ENCODE data around the gene LGI1. TPM values are rescaled to one million over a fixed set of nuclear protein-coding genes. Genes with fewer than 3 reads are reported as not detected.

LGI1 gene
- total RNA-seq, 2 donors from 2014 or later: not detected

DNA sequence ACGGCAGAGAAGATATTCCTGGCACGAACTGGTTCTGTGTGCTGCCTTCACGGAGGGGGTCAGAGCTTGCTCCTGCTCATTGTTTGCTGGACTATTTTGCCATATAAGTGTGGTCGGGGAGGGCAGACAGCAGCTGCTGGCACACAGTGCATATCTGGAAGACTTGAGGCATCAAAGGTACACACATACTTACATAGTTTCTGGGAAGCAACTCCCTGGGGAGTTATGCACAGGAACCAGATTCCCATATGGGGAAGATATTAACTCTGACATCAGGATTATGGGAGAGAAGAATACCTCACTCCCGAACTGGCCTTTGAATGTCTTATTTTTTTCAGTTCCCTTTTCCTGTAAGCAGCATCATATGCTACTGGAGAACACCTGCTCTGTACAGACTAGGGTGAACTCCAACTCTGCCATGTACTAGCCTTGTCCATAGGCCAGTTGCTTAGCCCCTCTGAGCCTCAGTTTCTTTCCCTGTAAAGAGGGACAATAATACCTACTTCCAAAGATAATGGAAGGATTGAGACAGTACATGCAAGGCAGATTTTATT lies 41.5 kb downstream of the LGI1 start:
- no peak for ATAC-seq
- no peak for DNase-seq (ENCODE audit: low spot score)

DNA sequence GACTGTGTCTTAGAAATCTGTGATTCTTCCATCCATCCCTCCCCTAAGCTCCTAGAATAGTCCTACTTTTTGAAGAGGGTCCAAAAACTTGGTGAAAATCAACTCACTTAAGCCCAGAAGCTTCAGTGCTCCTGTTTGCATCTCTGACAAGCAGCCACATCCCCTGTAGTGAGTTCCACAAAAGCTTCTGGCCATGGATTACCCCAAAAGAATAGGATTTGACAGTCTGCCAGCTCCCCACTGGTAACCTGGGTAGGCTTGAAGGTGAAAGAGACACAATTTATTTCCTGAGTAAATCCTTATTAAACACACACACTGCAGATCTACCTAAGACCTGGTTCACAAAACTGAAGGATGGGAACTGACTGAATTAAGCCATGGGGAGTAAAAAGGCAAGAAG lies 46.5 kb downstream of the LGI1 start:
- Mint-ChIP-seq H3K27ac (no peak overlapping the region), H3K4me3 (no peak overlapping the region), H3K9me3 (no peaks in the 10 kb centered on the region), H3K36me3 (no peaks in the 10 kb centered on the region), H3K4me1 (ENCODE audit: low read depth in 2 of 2) (no peaks in the 10 kb centered on the region), H3K27me3 (peaks cover 31 to 40% of the 10 kb centered on the region in 2 donors)
- ATAC-seq: no peak
- no peak for DNase-seq (ENCODE audit: low spot score)

More for the DNA sequence above, 41.5 kb downstream of the LGI1 start:
- Mint-ChIP-seq H3K4me1 (ENCODE audit: low read depth in 2 of 2) (no peaks in the 10 kb centered on the region), H3K9me3 (no peaks in the 10 kb centered on the region), H3K4me3 (no peak overlapping the region), H3K27me3 (peaks cover 20 to 34% of the 10 kb centered on the region in 2 donors), H3K27ac (no peak overlapping the region), H3K36me3 (no peaks in the 10 kb centered on the region)

DNA sequence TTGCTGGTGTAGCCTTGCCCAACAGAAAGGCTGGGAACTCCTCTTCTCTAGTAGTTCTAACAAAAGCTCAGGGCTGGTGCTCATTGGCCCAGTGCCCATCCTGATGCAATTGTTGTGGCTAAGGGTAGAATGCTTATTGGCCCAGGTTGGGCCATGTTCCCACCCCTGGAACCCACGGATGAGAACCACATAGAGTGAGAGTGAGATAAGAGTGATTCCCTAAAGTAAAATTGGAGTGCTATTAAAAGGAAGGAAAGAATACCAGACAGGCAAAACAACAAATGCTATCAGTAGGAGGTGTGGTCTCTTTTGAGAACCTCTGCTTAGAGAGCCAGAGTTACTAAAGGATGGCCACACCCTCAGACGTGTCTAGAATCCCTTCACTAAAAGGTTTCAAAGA lies 49.2 kb downstream of the LGI1 start:
- H3K36me3 Mint-ChIP-seq: no peaks in the 10 kb centered on the region
- ATAC-seq (no peak), DNase-seq (ENCODE audit: low spot score) (no peak)
- H3K4me3 Mint-ChIP-seq: no peak overlapping the region
- H3K9me3 Mint-ChIP-seq: no peaks in the 10 kb centered on the region
- H3K4me1 Mint-ChIP-seq (ENCODE audit: low read depth in 2 of 2): no peaks in the 10 kb centered on the region
- H3K27me3 Mint-ChIP-seq: peaks cover 31 to 50% of the 10 kb centered on the region in 2 donors
- H3K27ac Mint-ChIP-seq: no peak overlapping the region

DNA sequence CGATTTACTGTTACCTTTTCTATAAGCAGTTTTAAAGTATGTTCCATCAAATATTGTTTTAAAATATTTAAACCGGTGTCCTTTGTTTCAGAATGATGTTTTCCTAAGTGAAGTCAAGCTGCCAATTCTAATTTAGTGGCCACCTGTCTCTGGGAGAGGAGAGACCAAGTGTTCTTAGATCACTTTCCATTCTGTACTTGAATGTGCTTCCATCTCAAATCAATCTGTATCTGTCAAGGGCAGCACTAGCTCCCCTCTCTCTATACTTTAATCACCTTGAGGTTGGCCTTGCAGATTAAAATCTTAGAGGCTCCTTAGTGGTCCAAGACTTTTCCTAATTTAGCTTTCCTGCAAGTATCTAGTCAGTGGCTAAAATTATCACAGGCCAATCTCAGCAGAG lies 49.6 kb downstream of the LGI1 start:
- H3K27me3 Mint-ChIP-seq: peaks cover 27 to 45% of the 10 kb centered on the region in 2 donors
- no peaks in the 10 kb centered on the region for H3K9me3 Mint-ChIP-seq
- ATAC-seq (no peak), DNase-seq (ENCODE audit: low spot score) (no peak)
- H3K27ac Mint-ChIP-seq: no peak overlapping the region
- H3K4me3 Mint-ChIP-seq: no peak overlapping the region
- no peaks in the 10 kb centered on the region for H3K36me3 Mint-ChIP-seq
- H3K4me1 Mint-ChIP-seq (ENCODE audit: low read depth in 2 of 2): no peaks in the 10 kb centered on the region

DNA sequence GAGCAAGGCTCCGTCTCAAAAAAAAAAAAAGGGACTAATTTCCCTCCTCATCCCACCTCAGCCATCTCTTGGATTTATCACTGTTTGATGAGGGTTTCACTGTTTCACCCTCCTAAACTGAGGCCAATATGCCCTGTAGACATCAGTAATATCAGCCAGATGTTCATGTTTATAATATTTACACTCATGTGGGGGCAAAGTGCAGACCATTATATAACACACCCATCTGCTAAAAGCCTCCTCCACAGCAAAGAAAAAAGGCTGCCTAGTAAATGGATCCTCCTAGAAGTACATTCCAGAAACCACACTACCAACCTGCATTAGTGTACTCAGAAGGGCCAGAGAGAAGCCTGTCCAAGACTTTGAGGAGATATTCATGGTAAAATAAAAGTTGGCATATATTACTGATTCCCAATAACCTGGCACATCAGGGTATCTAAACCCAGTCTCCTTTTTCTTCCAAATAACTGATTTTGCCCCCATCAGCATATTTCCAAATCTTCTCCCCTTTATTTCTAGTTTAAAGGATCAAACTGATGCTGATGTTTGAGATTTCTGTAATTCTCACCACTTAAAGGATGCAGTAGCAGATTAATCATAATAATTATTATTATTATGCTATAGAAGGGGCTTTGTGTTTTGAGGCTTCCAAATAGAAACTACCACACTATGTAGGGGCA lies 55.1 kb downstream of the LGI1 start:
- DNase-seq (ENCODE audit: low spot score) (no peak), ATAC-seq (no peak)
- H3K36me3 Mint-ChIP-seq: no peaks in the 10 kb centered on the region
- H3K27me3 Mint-ChIP-seq: peaks cover 35 to 36% of the 10 kb centered on the region in 2 donors
- H3K4me1 Mint-ChIP-seq (ENCODE audit: low read depth in 2 of 2): peaks cover 0 to 3% of the 10 kb centered on the region in 2 donors
- H3K9me3 Mint-ChIP-seq: no peaks in the 10 kb centered on the region
- no peak overlapping the region for H3K4me3 Mint-ChIP-seq
- no peak overlapping the region for H3K27ac Mint-ChIP-seq

DNA sequence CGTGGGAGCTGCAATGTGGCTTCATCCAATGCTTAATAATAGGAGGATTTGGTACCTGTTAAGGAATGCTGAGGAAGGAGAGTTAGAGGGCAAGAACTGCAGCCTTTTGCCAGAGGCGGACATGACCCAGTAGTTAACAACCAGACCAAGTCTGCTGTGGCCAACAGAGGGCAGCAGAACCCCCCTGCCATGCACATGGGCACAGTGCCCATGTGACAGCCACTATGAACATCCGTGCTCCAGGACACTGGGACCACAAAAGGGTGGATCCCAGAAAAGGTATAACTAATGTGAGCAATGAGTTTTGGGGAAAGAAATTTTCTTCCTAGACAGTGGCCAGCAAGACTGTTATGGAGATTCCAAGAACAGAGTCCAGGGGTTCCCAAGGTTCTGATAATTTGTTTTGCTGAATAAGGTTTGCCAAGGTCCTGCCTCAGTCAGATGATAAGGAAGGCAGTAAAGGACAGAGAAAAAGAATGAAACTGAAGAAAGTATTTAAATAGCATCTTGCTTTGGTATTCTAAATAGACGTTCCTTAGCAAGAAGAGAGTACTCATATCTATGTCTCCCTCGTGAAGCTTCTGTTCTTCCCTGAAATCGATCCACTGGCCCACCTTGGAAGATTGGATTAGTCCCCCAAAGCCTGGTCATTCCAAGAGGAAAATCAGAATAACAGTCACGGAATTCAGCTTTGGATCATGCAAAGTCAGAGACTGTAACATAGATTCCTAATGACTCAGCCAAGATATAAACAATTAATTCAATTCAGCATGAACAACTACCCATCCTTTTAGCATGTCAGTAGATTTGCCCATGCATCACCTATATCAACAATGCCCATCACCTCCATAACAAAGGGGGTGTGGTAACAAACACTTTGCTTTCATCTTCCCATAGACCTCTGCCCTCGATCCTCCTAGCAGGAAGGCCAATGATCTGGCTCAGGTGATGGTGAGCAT lies 56.0 kb downstream of the LGI1 start:
- Mint-ChIP-seq H3K4me1 (ENCODE audit: low read depth in 2 of 2) (peaks cover 0 to 3% of the 10 kb centered on the region in 2 donors), H3K27ac (no peak overlapping the region), H3K9me3 (no peaks in the 10 kb centered on the region), H3K27me3 (peaks cover 37 to 38% of the 10 kb centered on the region in 2 donors), H3K4me3 (no peak overlapping the region), H3K36me3 (no peaks in the 10 kb centered on the region)
- peak; percentile 60 to 69 for ATAC-seq
- no peak for DNase-seq (ENCODE audit: low spot score)

DNA sequence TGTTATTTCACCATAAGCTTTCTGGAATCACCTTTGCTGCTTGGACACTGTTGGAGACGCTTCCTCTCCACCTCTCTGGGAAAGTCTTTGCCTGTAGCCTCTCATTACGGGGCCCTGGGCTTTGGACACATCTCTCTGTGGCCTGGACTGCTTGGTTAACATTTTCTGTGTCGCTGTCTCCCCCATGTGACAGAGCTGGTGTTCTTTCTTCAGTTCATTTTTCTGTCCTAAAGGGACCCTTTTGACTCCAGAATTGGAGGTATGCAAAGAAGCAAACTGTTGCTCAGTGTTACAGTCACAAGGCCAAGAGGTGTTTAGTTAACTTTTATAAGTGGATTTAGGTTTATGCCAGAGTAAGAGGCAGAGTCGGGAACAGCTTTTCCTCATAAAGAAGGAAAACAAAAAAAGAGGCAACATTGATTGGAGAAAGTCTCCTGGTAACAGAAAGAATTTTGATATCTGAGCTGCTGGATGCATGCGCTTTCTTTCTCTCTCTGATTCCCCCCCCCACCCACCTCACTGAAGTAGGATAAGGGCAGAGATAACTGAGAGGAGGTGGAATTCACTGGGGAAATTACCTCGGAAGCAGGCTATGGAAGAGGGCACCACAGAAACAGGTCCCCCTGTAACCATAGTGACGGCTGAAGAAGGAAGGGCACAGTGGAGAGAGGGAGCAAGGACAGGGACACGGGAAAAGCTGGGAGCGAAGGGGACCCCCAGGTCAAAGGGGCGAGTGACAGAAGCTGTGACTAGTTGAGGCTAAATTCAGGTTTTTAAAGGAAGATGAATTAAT lies 57.8 kb downstream of the LGI1 start:
- peaks cover 39 to 42% of the 10 kb centered on the region in 2 donors for H3K27me3 Mint-ChIP-seq
- H3K4me3 Mint-ChIP-seq: no peak overlapping the region
- no peak for DNase-seq (ENCODE audit: low spot score)
- peaks cover 0 to 3% of the 10 kb centered on the region in 2 donors for H3K4me1 Mint-ChIP-seq (ENCODE audit: low read depth in 2 of 2)
- no peaks in the 10 kb centered on the region for H3K36me3 Mint-ChIP-seq
- no peak overlapping the region for H3K27ac Mint-ChIP-seq
- ATAC-seq: no peak
- H3K9me3 Mint-ChIP-seq: no peaks in the 10 kb centered on the region

DNA sequence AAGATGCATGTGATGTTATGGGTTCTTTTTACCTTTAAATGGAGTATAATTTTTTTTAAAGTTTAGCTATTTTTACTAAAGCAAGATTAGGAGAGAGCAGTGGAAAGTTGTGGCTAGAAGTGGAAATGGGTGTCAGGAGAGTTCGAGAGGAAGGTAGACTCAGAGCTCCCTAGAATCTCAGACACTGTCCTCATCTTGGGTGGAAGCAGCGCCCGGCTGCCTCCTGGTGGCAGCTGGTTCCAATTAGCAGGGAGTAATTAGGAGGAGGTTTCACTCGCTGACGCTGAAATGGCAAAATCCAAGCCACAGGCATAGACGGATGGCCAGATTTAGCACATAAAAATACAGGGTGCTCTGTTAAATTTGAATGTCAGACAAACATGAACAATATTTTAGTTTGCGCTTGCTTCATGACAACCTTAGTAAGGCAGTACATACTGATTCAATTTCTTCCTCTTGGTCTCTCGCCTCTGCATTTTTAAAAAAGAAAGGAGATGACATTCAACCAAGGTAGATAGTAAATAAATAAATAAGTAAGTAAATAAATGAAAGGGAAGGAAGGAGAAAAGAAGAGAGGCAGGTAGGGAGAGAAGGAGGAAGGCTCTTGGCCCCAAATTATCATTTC lies 58.5 kb downstream of the LGI1 start:
- DNase-seq (ENCODE audit: low spot score) (no peak), ATAC-seq (no peak)
- H3K9me3 Mint-ChIP-seq: no peaks in the 10 kb centered on the region
- H3K4me1 Mint-ChIP-seq (ENCODE audit: low read depth in 2 of 2): peaks cover 0 to 3% of the 10 kb centered on the region in 2 donors
- no peak overlapping the region for H3K4me3 Mint-ChIP-seq
- H3K27ac Mint-ChIP-seq: no peak overlapping the region
- peaks cover 35 to 45% of the 10 kb centered on the region in 2 donors for H3K27me3 Mint-ChIP-seq
- no peaks in the 10 kb centered on the region for H3K36me3 Mint-ChIP-seq

DNA sequence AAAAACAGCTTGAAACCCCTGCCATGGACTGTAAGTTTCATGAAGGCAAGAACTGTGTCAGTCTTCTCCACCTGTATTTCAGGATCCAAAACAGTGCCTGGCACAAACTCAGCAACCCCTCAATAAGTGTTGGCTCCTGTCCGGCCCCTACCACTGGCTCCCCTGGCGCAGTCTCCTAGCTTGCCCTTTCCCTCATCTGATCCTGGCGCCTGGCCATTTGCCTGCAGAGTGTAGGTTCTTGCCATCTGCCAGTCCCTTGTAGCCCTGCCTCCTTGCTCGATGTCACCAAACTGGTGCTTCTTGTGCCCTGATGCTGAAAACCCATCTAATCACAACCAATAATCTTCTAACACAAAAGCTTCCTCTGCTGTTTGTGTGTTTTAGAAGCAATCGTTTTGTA lies 60.4 kb downstream of the LGI1 start:
- H3K4me1 Mint-ChIP-seq (ENCODE audit: low read depth in 2 of 2): peaks cover 0 to 3% of the 10 kb centered on the region in 2 donors
- H3K27ac Mint-ChIP-seq: no peak overlapping the region
- DNase-seq (ENCODE audit: low spot score): no peak
- no peak overlapping the region for H3K4me3 Mint-ChIP-seq
- H3K9me3 Mint-ChIP-seq: no peaks in the 10 kb centered on the region
- ATAC-seq: no peak
- peaks cover 40 to 48% of the 10 kb centered on the region in 2 donors for H3K27me3 Mint-ChIP-seq
- H3K36me3 Mint-ChIP-seq: no peaks in the 10 kb centered on the region

DNA sequence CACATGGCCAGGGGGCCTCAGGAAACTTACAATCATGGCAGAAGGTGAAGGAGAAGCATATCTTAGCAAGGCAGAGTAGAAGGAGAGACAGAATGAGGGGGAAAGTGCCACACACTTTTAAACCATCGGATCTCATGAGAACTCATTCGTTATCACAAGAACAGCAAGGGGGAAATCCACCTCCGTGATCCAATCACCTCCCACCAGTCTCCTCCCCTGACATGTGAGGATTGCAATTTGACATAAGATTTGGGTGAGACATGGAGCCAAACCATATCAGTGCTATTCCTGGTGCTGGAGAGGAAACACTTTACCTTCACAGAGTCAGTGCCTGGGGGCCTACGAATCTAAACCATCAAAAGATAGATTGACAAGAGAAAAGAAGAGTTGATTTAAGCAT lies 61.8 kb downstream of the LGI1 start:
- Mint-ChIP-seq H3K9me3 (no peaks in the 10 kb centered on the region), H3K4me1 (ENCODE audit: low read depth in 2 of 2) (peaks cover 0 to 3% of the 10 kb centered on the region in 2 donors), H3K4me3 (no peak overlapping the region), H3K27me3 (peaks cover 43 to 45% of the 10 kb centered on the region in 2 donors), H3K36me3 (no peaks in the 10 kb centered on the region), H3K27ac (no peak overlapping the region)
- ATAC-seq (no peak), DNase-seq (ENCODE audit: low spot score) (no peak)

DNA sequence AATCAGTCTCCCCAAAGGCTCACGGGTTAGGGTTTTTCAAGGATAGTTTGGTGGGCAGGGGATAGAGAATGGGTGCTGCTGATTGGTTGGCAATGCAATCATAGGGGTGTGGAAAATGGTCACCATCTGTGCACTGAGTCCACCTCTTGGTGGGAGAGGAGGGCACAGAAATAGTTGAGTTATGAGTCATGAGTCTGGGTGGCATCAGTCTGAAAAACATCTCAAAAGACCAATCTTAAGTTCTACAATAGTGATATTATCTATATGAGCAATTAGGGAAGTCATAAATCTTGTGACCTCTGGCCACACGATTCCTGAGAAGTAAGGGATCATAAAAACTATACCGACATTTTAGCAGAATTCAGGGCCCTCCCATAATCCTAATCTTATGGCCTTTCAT lies 62.7 kb downstream of the LGI1 start:
- H3K4me1 Mint-ChIP-seq (ENCODE audit: low read depth in 2 of 2): peaks cover 0 to 3% of the 10 kb centered on the region in 2 donors
- H3K36me3 Mint-ChIP-seq: no peaks in the 10 kb centered on the region
- DNase-seq (ENCODE audit: low spot score): no peak
- no peaks in the 10 kb centered on the region for H3K9me3 Mint-ChIP-seq
- no peak for ATAC-seq
- H3K27ac Mint-ChIP-seq: no peak overlapping the region
- H3K27me3 Mint-ChIP-seq: peaks cover 40 to 46% of the 10 kb centered on the region in 2 donors
- no peak overlapping the region for H3K4me3 Mint-ChIP-seq

DNA sequence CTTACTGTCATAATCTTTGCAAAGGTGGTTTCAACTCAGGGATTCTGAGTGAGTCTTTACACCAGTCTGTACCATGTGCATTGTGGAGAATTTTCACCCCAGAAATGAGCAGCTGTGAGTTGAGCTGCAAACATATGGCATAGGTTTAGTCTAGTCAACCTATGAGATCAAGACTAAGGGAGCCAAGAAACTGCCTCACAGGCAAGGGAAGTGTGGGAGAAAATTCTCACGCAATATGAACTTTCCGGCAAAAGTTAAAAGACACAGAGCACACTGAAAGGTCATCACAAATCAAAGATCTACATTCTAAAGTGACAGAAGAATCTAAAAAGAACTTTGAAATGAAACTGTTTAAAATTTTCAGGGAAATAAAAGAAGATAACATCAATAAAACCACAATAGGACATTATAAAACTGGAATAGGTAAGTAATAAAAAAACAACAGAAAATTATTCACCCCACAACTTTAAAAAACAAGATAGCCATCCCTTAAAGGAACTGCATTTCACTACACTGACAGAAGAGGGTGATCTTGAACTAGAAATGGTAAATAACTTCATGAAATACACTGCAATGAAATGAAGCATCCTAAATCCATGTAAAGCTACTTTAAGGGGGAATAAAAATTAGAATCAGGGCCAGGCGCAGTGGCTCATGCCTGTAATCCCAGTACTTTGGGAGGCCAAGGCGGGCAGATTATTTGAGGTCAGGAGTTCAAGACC lies 63.5 kb downstream of the LGI1 start:
- H3K36me3 Mint-ChIP-seq: no peaks in the 10 kb centered on the region
- H3K27me3 Mint-ChIP-seq: peaks cover 32 to 39% of the 10 kb centered on the region in 2 donors
- no peaks in the 10 kb centered on the region for H3K4me1 Mint-ChIP-seq (ENCODE audit: low read depth in 2 of 2)
- H3K27ac Mint-ChIP-seq: no peak overlapping the region
- ATAC-seq (no peak), DNase-seq (ENCODE audit: low spot score) (no peak)
- H3K9me3 Mint-ChIP-seq: no peaks in the 10 kb centered on the region
- no peak overlapping the region for H3K4me3 Mint-ChIP-seq

All from natural killer cell treated with Interleukin-12 subunit alpha and Interleukin-12 subunit beta and Interleukin-15 and Interleukin-18, amount 100 ng/mL, for 72 hours (primary cell).